GM18867 (cell line): Measurements from ENCODE around the gene CFAP91.

ENCODE experiments used
- ATAC-seq: cut with Tn5 transposase; IDR thresholded peaks from one replicate; pipeline ENCODE4 v1.9.1; 2021; ENCODE audit warnings: mild to moderate bottlenecking, moderate library complexity; ENCODE audit not compliant: unreplicated experiment

Gene CFAP91

DNA sequence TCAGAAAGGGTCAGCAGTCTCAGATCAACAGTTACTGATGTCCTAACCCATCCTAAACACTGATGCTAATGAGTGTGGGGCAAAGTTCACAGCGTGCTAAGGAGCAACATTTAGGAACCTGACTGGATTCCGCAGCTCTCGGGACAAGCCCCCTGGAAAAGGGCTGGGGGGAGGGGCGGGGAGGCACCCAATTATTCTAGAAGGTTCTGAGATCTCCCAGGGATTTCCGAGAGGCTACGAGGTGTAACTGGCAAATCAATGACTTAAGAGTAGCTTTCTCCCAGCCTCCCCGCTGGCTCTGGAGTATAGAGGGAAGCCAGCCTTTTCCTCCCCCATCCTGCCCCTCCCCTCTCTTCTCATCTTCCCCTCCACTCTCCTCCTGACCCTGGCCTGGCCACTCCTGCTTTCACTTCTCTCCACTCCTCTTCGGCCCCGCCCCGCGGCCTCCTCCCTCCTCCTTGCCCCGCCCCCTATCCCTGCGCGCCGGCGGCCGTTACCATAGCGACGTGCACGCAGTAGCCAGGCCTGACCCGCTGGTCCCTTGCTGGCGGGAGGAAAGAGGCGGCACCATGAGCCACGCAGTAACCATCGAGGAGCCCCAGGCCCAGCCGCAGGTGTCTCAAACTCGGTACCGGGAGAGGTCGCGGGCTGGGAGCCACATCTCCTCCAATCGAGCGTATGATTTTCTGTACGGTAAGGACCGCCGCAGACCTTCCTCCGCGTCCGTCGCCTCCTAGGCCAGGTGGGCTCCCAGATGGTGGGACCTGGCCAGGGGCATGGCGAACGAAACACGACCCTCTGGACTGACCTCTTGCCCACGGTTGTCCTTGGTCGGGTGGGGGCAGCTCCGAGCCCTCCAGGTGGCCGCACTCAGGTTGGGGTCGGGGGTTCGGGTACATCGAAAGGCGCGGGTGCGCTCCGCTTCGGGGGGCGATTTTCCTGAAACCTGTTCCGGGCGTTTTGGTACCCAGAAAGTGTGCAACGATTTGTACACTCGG lies at the start of gene CFAP91:
TSS of gene CFAP91 (plus strand) at position 493 of the 998 bp plus-strand sequence. CDS start at position 570, 77 bp downstream.
- ATAC-seq = peak; percentile 89

- no peak for ATAC-seq
Measured at GRCh38 chr3:119653876-119654275, 48.9 kb upstream of the CFAP91 start.

DNA sequence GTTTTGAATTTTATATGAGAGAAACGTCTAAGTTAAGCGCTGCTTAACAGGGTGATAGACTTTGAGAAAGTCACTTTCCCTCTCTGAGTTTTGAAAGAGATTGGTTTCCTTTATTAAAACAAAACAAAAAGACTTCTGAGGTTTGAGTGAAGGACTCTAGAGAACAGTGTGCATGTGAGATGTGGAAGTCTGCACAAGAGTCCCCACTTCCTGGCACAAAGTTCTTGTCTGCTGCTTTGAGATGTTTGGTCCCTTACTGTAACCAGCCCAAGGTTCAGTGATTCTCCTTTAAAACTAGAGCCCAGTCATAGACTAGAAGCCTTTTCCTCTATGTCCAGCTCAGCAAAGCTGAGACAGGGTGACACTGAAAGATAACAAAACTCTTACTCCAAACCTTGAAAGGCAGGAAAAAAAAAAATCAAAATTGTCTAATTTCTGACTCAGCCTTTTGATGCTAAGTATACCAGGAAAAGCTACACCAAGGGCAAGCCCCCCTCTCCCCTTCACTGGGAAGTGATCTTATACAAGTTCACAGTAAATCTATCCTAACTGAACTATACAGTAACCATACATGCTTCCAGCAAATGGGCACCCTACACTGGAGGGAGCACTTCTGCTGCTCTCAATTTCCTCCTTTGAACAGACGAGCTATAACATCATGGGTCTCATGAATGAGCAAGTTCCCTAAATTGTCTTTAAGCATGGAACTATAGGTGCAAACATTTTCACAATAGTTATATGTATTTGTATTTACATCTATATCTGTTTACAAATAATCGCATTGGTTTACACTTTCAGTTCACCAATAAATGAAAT lies 44.7 kb upstream of the CFAP91 start:
- no peak for ATAC-seq

- ATAC-seq = no peak
Measured at GRCh38 chr3:119658994-119659393, 43.8 kb upstream of the CFAP91 start.

DNA sequence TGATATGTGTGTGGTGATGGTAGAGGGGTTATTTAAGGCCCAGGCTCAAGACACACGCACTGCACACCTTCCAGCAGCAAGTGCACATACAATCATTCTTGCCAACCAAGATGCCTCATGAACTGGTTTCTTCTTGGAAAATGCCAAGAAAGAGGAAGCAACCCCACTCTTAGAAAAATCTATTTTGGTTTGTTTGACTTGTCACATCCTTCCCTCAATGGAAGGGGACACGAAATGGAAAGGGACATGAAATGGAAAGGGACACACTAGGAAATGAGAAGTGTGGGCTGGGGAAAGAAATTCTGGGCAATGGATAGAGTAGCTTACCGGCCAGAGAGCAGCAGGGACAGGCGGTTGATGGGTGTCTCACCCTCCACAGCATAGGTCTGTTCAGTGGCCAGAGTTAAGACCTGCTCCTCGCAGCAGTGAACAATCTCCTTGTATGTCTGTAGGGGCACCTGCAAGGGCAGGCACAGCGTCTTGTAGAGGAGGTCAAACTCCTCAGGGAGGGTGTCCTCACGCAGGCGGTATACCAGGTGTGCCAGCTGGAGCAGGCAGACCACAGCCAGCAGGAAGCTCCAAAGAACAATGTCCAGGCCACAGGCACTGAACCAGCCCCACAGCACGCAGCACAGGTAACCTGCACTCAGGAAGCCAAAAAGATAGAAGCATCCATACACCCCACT lies 43.1 kb upstream of the CFAP91 start:
- no peak for ATAC-seq

DNA sequence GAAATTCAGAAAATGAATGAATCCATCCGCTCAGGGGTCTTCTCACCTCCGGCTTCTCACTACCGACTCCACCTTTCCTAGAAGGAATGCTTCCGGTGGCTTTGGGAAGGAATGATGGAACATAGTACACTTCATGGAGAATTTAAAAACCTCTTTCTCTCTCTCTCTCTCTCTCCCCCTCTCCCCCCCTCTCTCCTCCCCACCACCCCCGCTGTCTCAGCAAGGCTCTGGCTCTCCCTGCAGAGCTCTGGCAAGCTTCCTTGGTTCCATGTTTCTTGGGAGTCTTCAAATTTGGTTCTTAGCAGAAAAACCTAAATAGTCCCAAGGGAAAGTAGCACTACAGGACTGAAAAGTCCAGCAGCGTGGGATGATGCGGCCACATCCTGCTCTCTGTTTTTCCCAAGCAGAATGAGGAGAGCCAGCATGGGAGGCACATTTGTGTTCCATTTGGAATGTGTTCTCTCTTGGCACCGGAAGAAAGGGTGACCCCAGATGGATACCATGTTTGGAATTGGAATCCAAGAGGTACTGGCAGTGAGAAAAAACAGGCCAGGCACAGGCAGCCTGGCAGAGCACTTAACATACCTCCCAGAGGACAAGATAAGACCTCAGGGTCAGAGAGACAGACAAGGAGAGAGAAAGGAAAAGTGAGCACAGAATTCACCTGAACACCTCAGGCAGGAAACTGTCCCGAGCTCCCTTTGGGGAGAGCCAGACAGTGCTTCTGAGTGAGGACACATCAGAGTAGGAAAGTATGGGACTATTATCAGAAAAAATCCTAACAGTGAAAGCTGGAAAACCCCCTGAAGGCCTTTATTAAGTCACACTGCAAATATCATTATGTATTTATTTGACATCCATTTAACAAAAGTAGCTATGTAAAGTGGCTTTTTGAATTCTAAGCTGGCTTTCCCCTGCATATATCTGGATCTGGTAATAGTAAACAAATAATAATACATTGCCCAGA lies 42.1 kb upstream of the CFAP91 start, which contains the start of gene POPDC2:
TSS of gene POPDC2 (minus strand) at position 116 of the 967 bp plus-strand sequence. CDS start 166 bp downstream, outside the sequence.
- ATAC-seq = no peak

DNA sequence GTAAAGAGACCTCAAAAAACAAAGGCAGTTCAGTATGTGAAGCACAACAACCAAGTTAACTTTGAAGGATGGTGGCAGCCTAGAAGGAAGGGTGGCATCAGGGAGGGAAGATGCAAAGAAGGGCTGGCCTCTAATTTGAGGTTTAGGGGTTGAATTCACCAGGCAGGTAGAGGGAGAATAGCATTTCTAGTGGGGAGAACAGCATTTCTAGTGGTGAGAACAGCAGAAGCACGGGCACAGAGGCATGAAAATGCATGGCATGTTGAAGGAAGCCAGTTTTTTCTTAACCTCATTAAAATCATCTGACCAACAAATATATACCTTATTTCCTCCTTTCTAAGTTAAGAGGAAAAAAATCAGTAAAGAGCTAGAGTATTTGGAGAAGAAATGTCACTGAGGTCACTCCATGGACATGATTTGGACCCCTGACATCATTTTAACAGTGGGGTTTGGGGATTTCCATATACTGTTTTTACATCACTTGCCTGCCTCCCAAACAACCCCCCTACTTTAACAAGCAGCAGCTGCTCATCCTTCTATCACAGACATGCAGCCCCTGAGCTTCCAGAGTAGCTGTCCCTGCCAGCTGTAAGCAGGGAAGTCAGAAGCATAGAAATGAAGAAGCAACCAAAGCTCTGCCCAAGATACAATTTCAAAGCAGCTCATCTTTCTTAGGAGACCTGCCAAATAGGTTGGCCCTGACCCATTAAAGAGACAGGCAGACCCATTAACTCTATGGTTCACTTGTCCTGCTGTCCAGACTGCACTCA lies 40.0 kb upstream of the CFAP91 start:
- no peak for ATAC-seq

DNA sequence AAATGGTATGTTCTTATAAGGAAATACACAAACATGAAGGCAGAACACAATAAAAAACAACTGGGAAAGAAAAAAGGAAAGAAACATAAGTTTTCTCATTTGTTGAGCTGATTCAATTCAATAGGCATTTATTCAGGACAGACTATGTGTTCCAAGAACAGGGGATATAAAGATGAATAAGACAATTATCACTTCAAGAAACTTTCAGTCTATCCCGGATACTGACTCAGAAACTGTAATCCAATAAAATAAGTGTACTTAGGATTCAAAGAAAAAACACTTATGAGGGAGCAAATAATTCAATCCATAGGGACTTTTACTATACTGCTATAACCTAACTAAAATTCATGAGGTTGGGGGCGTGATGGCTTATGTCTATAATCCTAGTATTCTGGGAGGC lies 38.9 kb upstream of the CFAP91 start:
- no peak for ATAC-seq

GRCh38 chr3:119664370-119664769 lies 38.5 kb upstream of the CFAP91 start:
- no peak for ATAC-seq

GRCh38 chr3:119664850-119665379 lies 37.9 kb upstream of the CFAP91 start:
- no peak for ATAC-seq

- ATAC-seq = no peak
Measured at GRCh38 chr3:119665954-119666559, 36.8 kb upstream of the CFAP91 start.

DNA sequence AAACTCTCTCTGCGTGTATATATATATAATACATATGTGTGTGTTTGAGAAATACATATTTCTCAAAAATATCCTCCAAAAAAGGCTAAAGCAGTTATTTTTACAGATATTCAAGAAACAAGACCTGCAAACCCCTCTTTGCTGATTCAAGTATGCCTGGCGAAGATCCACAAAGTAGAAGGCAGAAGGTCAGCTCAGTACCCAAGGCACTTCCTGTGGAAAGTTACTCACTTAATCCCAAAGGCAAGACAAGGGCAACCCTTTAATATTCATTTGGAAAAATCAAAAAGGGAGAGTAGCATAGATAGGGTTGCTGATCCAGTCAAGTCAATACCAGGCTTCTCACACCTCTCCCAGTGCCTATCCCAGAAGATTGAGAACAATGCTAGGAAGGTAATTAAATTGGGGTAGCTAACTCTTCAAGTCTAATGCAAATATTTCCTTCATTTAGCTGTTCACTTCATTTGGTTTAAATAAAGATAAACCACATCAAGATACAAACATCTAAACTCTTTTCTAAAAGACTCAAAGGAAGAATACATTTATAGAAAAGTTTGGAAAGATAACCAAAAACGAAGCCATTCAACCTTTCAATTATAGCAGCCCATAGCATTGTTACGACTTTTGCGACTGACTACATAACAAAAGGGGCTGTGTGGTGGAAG lies 32.8 kb upstream of the CFAP91 start:
- no peak for ATAC-seq

DNA sequence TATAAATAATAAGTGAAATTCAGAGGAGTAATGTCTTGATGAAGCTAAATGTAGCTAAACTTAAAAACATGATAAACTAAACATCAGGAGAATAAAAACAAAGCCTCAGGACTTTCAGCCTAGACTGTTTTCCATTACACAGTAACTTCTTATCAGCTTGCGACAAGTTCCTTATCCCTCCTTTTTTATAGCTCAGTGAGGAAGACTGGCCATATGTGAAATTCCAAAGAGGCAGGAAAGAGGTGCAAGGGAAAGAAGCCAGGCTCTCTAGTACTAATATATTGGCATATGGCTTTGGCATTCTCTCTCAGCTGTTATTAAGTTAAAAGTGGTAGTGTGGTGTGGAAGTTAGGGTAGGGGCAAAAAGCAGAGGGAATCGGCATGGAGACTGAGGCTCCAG lies 30.0 kb upstream of the CFAP91 start:
- ATAC-seq = no peak

DNA sequence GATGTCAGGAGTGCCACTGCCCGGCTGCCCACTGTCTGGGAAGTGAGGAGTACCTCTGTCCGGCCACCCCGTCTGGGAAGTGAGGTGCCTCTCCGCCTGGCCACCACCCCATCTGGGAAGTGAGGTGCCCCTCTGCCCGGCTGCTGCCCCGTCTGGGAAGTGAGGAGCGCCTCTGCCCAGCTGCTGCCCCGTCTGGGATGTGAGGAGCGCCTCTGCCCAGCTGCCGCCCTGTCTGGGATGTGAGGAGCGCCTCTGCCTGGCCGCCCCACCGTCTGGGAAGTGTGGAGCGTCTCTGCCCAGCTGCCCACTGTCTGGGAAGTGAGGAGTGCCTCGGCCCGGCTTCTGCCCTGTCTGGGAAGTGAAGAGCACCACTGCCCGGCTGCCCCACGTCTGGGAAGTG lies 28.9 kb upstream of the CFAP91 start:
- no peak for ATAC-seq

DNA sequence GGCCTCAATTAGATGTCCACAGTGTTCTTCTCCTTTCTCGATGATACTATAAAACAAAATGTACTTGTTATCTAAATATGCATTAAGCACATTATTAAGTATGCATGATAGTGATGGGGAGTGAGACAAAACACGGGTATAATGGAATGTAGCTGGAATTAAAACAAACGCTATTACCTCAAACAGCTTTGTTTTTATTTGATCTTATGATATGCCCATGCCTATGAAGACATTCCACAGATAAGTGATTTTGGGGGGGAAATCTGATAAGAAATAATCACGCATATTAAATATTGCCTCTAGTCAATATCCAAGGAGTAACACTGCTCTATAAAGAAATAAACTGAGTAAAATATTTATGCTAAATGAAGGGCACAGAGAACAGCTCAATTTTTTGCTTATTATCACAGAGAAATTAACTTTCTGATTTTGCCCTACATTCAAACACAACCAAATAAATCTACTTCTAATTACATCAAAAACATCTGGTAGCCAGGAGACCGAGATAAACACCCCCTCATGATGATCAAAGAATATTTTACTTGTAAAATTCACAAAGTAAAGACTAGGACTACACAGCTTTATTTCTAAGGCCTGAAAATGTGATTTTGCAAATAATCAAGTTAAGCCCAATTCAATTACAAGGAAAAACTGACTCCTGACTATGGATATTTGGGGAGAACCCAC lies 27.5 kb upstream of the CFAP91 start:
- no peak for ATAC-seq

GRCh38 chr3:119676020-119676419 lies 26.8 kb upstream of the CFAP91 start:
- ATAC-seq = no peak
